ENCODE data around the gene C3.

The C3 gene

GRCh38 chr19:6693681-6694080, 26.8 kb downstream of the C3 start:
- Histone ChIP-seq H3K79me2 (ENCODE audit: insufficient read depth, low read length) (no peaks in the 10 kb centered on the region), H3K36me3 (ENCODE audit: insufficient read depth, low read length) (no peaks in the 10 kb centered on the region), H4K20me1 (ENCODE audit: insufficient read depth, low read length, poor library complexity, severe bottlenecking) (no peaks in the 10 kb centered on the region), H3F3A (ENCODE audit: low read depth) (no peaks in the 10 kb centered on the region), H3K4me2 (ENCODE audit: low read depth, low read length, poor library complexity, severe bottlenecking) (no peak overlapping the region), H3K4me3 (ENCODE audit: low read length, poor library complexity, severe bottlenecking) (no peak overlapping the region), H3K9me2 (replicated peaks; ENCODE audit: low read depth, low read length) (no peaks in the 10 kb centered on the region), H3K9ac (ENCODE audit: low read depth, low read length, poor library complexity, severe bottlenecking) (no peak overlapping the region), H3K27me3 (ENCODE audit: insufficient read depth, low read length, poor library complexity, severe bottlenecking) (no peaks in the 10 kb centered on the region), H3K4me1 (ENCODE audit: insufficient read depth, low read length, poor library complexity, severe bottlenecking) (no peaks in the 10 kb centered on the region), H2AFZ (ENCODE audit: low read length) (no peak overlapping the region), H3K9me3 (ENCODE audit: insufficient read depth, low read depth, low read length) (no peaks in the 10 kb centered on the region)
- TF ChIP-seq CTCF (conservative IDR thresholded peaks at IDR 0.05; ENCODE audit: low read length) (no peak), EZH2phosphoT487 (IDR thresholded peaks at IDR 0.05; ENCODE audit: borderline replicate concordance) (no peak)

- Histone ChIP-seq H4K20me1 (ENCODE audit: insufficient read depth, low read length, poor library complexity, severe bottlenecking) (no peaks in the 10 kb centered on the region), H3F3A (ENCODE audit: low read depth) (no peaks in the 10 kb centered on the region), H3K9me2 (replicated peaks; ENCODE audit: low read depth, low read length) (no peaks in the 10 kb centered on the region), H2AFZ (ENCODE audit: low read length) (no peak overlapping the region), H3K27me3 (ENCODE audit: insufficient read depth, low read length, poor library complexity, severe bottlenecking) (no peaks in the 10 kb centered on the region), H3K9ac (ENCODE audit: low read depth, low read length, poor library complexity, severe bottlenecking) (no peak overlapping the region), H3K4me2 (ENCODE audit: low read depth, low read length, poor library complexity, severe bottlenecking) (no peak overlapping the region), H3K4me3 (ENCODE audit: low read length, poor library complexity, severe bottlenecking) (no peak overlapping the region), H3K4me1 (ENCODE audit: insufficient read depth, low read length, poor library complexity, severe bottlenecking) (no peaks in the 10 kb centered on the region), H3K36me3 (ENCODE audit: insufficient read depth, low read length) (no peaks in the 10 kb centered on the region), H3K79me2 (ENCODE audit: insufficient read depth, low read length) (no peaks in the 10 kb centered on the region), H3K9me3 (ENCODE audit: insufficient read depth, low read depth, low read length) (no peaks in the 10 kb centered on the region)
- TF ChIP-seq EZH2phosphoT487 (IDR thresholded peaks at IDR 0.05; ENCODE audit: borderline replicate concordance) (no peak), CTCF (conservative IDR thresholded peaks at IDR 0.05; ENCODE audit: low read length) (no peak)
Observed at GRCh38 chr19:6693056-6693471, 27.4 kb downstream of the C3 start.

GRCh38 chr19:6692027-6692426, 28.4 kb downstream of the C3 start:
- Histone ChIP-seq H3K4me2 (ENCODE audit: low read depth, low read length, poor library complexity, severe bottlenecking) (no peak overlapping the region), H3F3A (ENCODE audit: low read depth) (no peaks in the 10 kb centered on the region), H3K9me3 (ENCODE audit: insufficient read depth, low read depth, low read length) (no peaks in the 10 kb centered on the region), H3K36me3 (ENCODE audit: insufficient read depth, low read length) (no peaks in the 10 kb centered on the region), H4K20me1 (ENCODE audit: insufficient read depth, low read length, poor library complexity, severe bottlenecking) (no peaks in the 10 kb centered on the region), H3K4me3 (ENCODE audit: low read length, poor library complexity, severe bottlenecking) (no peak overlapping the region), H2AFZ (ENCODE audit: low read length) (no peak overlapping the region), H3K9me2 (replicated peaks; ENCODE audit: low read depth, low read length) (no peaks in the 10 kb centered on the region), H3K9ac (ENCODE audit: low read depth, low read length, poor library complexity, severe bottlenecking) (no peak overlapping the region), H3K27me3 (ENCODE audit: insufficient read depth, low read length, poor library complexity, severe bottlenecking) (no peaks in the 10 kb centered on the region), H3K4me1 (ENCODE audit: insufficient read depth, low read length, poor library complexity, severe bottlenecking) (no peaks in the 10 kb centered on the region), H3K79me2 (ENCODE audit: insufficient read depth, low read length) (no peaks in the 10 kb centered on the region)
- TF ChIP-seq EZH2phosphoT487 (IDR thresholded peaks at IDR 0.05; ENCODE audit: borderline replicate concordance) (no peak), CTCF (conservative IDR thresholded peaks at IDR 0.05; ENCODE audit: low read length) (no peak)

Data from Loucy (cell line).